Activated T-helper 2 cell treated with anti-CD3 and anti-CD28 coated beads, Interferon-gamma antibody, Interleukin-2, Interleukin-4, amounts not matched to agents 10 μg/mL and 5 μg/mL and 100 μg/mL, durations not matched to agents 14 hours and 24 hours and 36 hours (primary cell): ENCODE measurements around the gene MPND. TPM values are rescaled to one million over a fixed set of nuclear protein-coding genes. Genes with fewer than 3 reads are reported as not detected.

Experiments
- DNase-seq: peaks from one replicate; pipeline ENCODE4 v3.0.0; 2021; ENCODE audit warnings: low spot score
- H3K27ac Mint-ChIP-seq: one replicate; pipeline ENCODE4 v1.8.0; 2021; ENCODE audit warnings: mixed read lengths
- H3K27me3 Mint-ChIP-seq: one replicate; pipeline ENCODE4 v1.8.0; 2021; ENCODE audit warnings: low read depth, mixed read lengths
- H3K36me3 Mint-ChIP-seq: one replicate; pipeline ENCODE4 v1.8.0; 2021; ENCODE audit warnings: low read depth, mixed read lengths
- H3K4me1 Mint-ChIP-seq: one replicate; pipeline ENCODE4 v1.8.0; 2021; ENCODE audit warnings: low read depth, mixed read lengths
- H3K4me3 Mint-ChIP-seq: one replicate; pipeline ENCODE4 v1.8.0; 2021; ENCODE audit warnings: low read depth, mild to moderate bottlenecking, moderate library complexity, mixed read lengths
- H3K9me3 Mint-ChIP-seq: one replicate; pipeline ENCODE4 v1.8.0; 2021; ENCODE audit warnings: mixed read lengths
- intact Hi-C: fragments of 100-400 bp; cut with micrococcal nuclease; formaldehyde crosslinking; loops from one replicate; pipeline ENCODE4 v1.15.1; 2023
- total RNA-seq: library from RNA; stranded (reverse); gene quantifications from 2 replicates; pipeline ENCODE4 v1.2.3, GENCODE V29; 2022

Gene MPND
- total RNA-seq, 1 donor from 2014 or later, result 20.2 TPM

- H3K4me3 Mint-ChIP-seq, result no peak overlapping the region
- intact Hi-C loops, result no loop called here
- no peak for DNase-seq
- H3K27ac Mint-ChIP-seq, result no peak overlapping the region
- no peaks in the 10 kb centered on the region for H3K4me1 Mint-ChIP-seq
- H3K9me3 Mint-ChIP-seq, result no peaks in the 10 kb centered on the region
- H3K36me3 Mint-ChIP-seq, result peaks cover 24% of the 10 kb centered on the region
- H3K27me3 Mint-ChIP-seq, result no peaks in the 10 kb centered on the region
Observed at GRCh38 chr19:4360081-4360569, 16.8 kb downstream of the MPND start.

GRCh38 chr19:4360641-4361151 is 17.3 kb downstream of the MPND start:
- intact Hi-C loops, result no loop called here
- Mint-ChIP-seq H3K4me3 (no peak overlapping the region), H3K36me3 (peaks cover 24% of the 10 kb centered on the region), H3K27ac (no peak overlapping the region), H3K27me3 (no peaks in the 10 kb centered on the region), H3K4me1 (no peaks in the 10 kb centered on the region), H3K9me3 (no peaks in the 10 kb centered on the region)
- DNase-seq, result no peak

- no peaks in the 10 kb centered on the region for H3K9me3 Mint-ChIP-seq
- H3K4me3 Mint-ChIP-seq, result no peak overlapping the region
- no peak for DNase-seq
- H3K36me3 Mint-ChIP-seq, result peaks cover 26% of the 10 kb centered on the region
- H3K4me1 Mint-ChIP-seq, result no peaks in the 10 kb centered on the region
- no peak overlapping the region for H3K27ac Mint-ChIP-seq
- no peaks in the 10 kb centered on the region for H3K27me3 Mint-ChIP-seq
- intact Hi-C loops, result no loop called here
Observed at GRCh38 chr19:4361152-4362046, 18.0 kb downstream of the MPND start.

- intact Hi-C loops, result no loop called here
Observed at GRCh38 chr19:4362101-4362828, 18.9 kb downstream of the MPND start.

GRCh38 chr19:4362831-4363545 is 19.6 kb downstream of the MPND start:
- peaks cover 30% of the 10 kb centered on the region for H3K36me3 Mint-ChIP-seq
- no peak overlapping the region for H3K4me3 Mint-ChIP-seq
- H3K27me3 Mint-ChIP-seq, result no peaks in the 10 kb centered on the region
- intact Hi-C loops, result no loop called here
- DNase-seq, result no peak
- no peak overlapping the region for H3K27ac Mint-ChIP-seq
- no peaks in the 10 kb centered on the region for H3K9me3 Mint-ChIP-seq
- peaks cover 2% of the 10 kb centered on the region for H3K4me1 Mint-ChIP-seq

More at GRCh38 chr19:4362101-4362828, 18.9 kb downstream of the MPND start:
- no peaks in the 10 kb centered on the region for H3K9me3 Mint-ChIP-seq
- peaks cover 30% of the 10 kb centered on the region for H3K36me3 Mint-ChIP-seq
- no peak for DNase-seq
- no peaks in the 10 kb centered on the region for H3K4me1 Mint-ChIP-seq
- no peak overlapping the region for H3K27ac Mint-ChIP-seq
- H3K4me3 Mint-ChIP-seq, result no peak overlapping the region
- H3K27me3 Mint-ChIP-seq, result no peaks in the 10 kb centered on the region

- intact Hi-C loops, result no loop called here
- no peaks in the 10 kb centered on the region for H3K9me3 Mint-ChIP-seq
- H3K4me3 Mint-ChIP-seq, result no peak overlapping the region
- H3K36me3 Mint-ChIP-seq, result peaks cover 30% of the 10 kb centered on the region
- no peak overlapping the region for H3K27ac Mint-ChIP-seq
- H3K4me1 Mint-ChIP-seq, result peaks cover 8% of the 10 kb centered on the region
- H3K27me3 Mint-ChIP-seq, result no peaks in the 10 kb centered on the region
- DNase-seq, result no peak
Observed at GRCh38 chr19:4363571-4364304, 20.4 kb downstream of the MPND start.

- H3K4me3 Mint-ChIP-seq, result no peak overlapping the region
- no peaks in the 10 kb centered on the region for H3K27me3 Mint-ChIP-seq
- peaks cover 15% of the 10 kb centered on the region for H3K4me1 Mint-ChIP-seq
- H3K27ac Mint-ChIP-seq, result no peak overlapping the region
- peaks cover 25% of the 10 kb centered on the region for H3K36me3 Mint-ChIP-seq
- H3K9me3 Mint-ChIP-seq, result no peaks in the 10 kb centered on the region
- intact Hi-C loops, result loop anchor here (5.0 kb wide), 1 partner anchor 357 kb away; the partner anchor contains the start of gene DPP9
- DNase-seq, result no peak
Observed at GRCh38 chr19:4365341-4365740, 22.0 kb downstream of the MPND start.

GRCh38 chr19:4365791-4366665 is 22.7 kb downstream of the MPND start:
- peaks cover 20% of the 10 kb centered on the region for H3K4me1 Mint-ChIP-seq
- H3K36me3 Mint-ChIP-seq, result peaks cover 21% of the 10 kb centered on the region
- H3K27ac Mint-ChIP-seq, result no peak overlapping the region
- intact Hi-C loops, result loop anchor here (5.0 kb wide), 1 partner anchor 356 kb away; the partner anchor contains the start of gene DPP9
- no peaks in the 10 kb centered on the region for H3K9me3 Mint-ChIP-seq
- H3K4me3 Mint-ChIP-seq, result no peak overlapping the region
- no peak for DNase-seq
- no peaks in the 10 kb centered on the region for H3K27me3 Mint-ChIP-seq

- H3K4me1 Mint-ChIP-seq, result peaks cover 27% of the 10 kb centered on the region
- intact Hi-C loops, result loop anchor here (5.0 kb wide), 1 partner anchor 356 kb away; the partner anchor contains the start of gene DPP9
- no peaks in the 10 kb centered on the region for H3K27me3 Mint-ChIP-seq
- DNase-seq, result no peak
- H3K4me3 Mint-ChIP-seq, result no peak overlapping the region
- peaks cover 22% of the 10 kb centered on the region for H3K36me3 Mint-ChIP-seq
- H3K9me3 Mint-ChIP-seq, result no peaks in the 10 kb centered on the region
- H3K27ac Mint-ChIP-seq, result no peak overlapping the region
Observed at GRCh38 chr19:4366666-4367335, 23.4 kb downstream of the MPND start.

- H3K27me3 Mint-ChIP-seq, result no peaks in the 10 kb centered on the region
- intact Hi-C loops, result loop anchor here (5.0 kb wide), 1 partner anchor 355 kb away; the partner anchor contains the start of gene DPP9
- no peak overlapping the region for H3K4me3 Mint-ChIP-seq
- H3K9me3 Mint-ChIP-seq, result no peaks in the 10 kb centered on the region
- H3K27ac Mint-ChIP-seq, result no peak overlapping the region
- no peak for DNase-seq
- peaks cover 30% of the 10 kb centered on the region for H3K4me1 Mint-ChIP-seq
- H3K36me3 Mint-ChIP-seq, result peaks cover 18% of the 10 kb centered on the region
Observed at GRCh38 chr19:4367336-4367723, 24.0 kb downstream of the MPND start.

GRCh38 chr19:4367781-4368127 is 24.4 kb downstream of the MPND start:
- H3K27me3 Mint-ChIP-seq, result no peaks in the 10 kb centered on the region
- no peak for DNase-seq
- peaks cover 17% of the 10 kb centered on the region for H3K36me3 Mint-ChIP-seq
- H3K27ac Mint-ChIP-seq, result peak overlapping the region; percentile 42
- H3K4me1 Mint-ChIP-seq, result peaks cover 30% of the 10 kb centered on the region
- intact Hi-C loops, result loop anchor here (2.0 to 5.0 kb wide), 2 partner anchors 25 to 355 kb away; partner anchors contain the start of genes DPP9 and MPND
- H3K9me3 Mint-ChIP-seq, result no peaks in the 10 kb centered on the region
- no peak overlapping the region for H3K4me3 Mint-ChIP-seq
